BLaER1 treated with 17β-estradiol and CSF1 and Interleukin-3, amounts not matched to agents 10 nM and 100 nM (cell line): ENCODE data around the gene TMEM63B.
A peak's percentile ranks its signal among the peaks of the same experiment; 100 is the strongest.
"Not testable (repeated sequence)": the region's sequence is repeated elsewhere in the genome, so short reads cannot be mapped to it uniquely, and the experiment has no call there.

Experiments
- H3K27ac ChIP-seq, 11 experiments: shearing (Covaris generic); formaldehyde crosslinking; 2 replicates each; pipeline ENCODE4 v1.8.1; 2022
- H3K27me3 ChIP-seq, 11 experiments: shearing (Covaris generic); formaldehyde crosslinking; 2 replicates each; pipeline ENCODE4 v1.8.1; 2022
- H3K36me3 ChIP-seq, 11 experiments: shearing (Covaris generic); formaldehyde crosslinking; 2 replicates each; pipeline ENCODE4 v1.8.1; 2022
- H3K4me1 ChIP-seq, 10 experiments: shearing (Covaris generic); formaldehyde crosslinking; 2 replicates each; pipeline ENCODE4 v1.8.1; 2022
- H3K4me2 ChIP-seq, 11 experiments: shearing (Covaris generic); formaldehyde crosslinking; 2 replicates each; pipeline ENCODE4 v1.8.1; 2022
- H3K4me3 ChIP-seq, 10 experiments: shearing (Covaris generic); formaldehyde crosslinking; 2 replicates each; pipeline ENCODE4 v1.8.1; 2022
- H3K9ac ChIP-seq, 11 experiments: shearing (Covaris generic); formaldehyde crosslinking; 2 replicates each; pipeline ENCODE4 v1.8.1; 2022
- H3K9me3 ChIP-seq, 11 experiments: shearing (Covaris generic); formaldehyde crosslinking; replicated peaks in 1 of 11; 2 replicates each; pipeline ENCODE4 v1.8.1; 2022
- H4K20me1 ChIP-seq, 11 experiments: shearing (Covaris generic); formaldehyde crosslinking; 2 replicates each; pipeline ENCODE4 v1.8.1; 2022
- Cebpa-rat ChIP-seq, 11 experiments: shearing (Covaris generic); IDR thresholded peaks; 2 replicates each; pipeline ENCODE4 v1.8.1; 2022

Gene TMEM63B

GRCh38 chr6:44084231-44085014 lies 42.9 kb upstream of the TMEM63B start:
- H3K36me3 ChIP-seq, result peaks cover 0 to 11% (median 6%) of the 10 kb centered on the region in 11 experiments; a peak in 10 of 22 replicates
- H3K9me3 ChIP-seq, result no peaks in the 10 kb centered on the region
- H3K27ac ChIP-seq, result peak overlapping the region in 8 of 11 experiments; percentile 47 to 74 (median 64); a peak in 14 of 22 replicates
- peak overlapping the region in 7 of 11 experiments; percentile 2 to 62 (median 51); a peak in 8 of 22 replicates for H3K9ac ChIP-seq
- TF ChIP-seq Cebpa-rat (IDR thresholded peaks at IDR 0.05), result no peak
- no peaks in the 10 kb centered on the region for H3K27me3 ChIP-seq
- H3K4me3 ChIP-seq, result no peak overlapping the region; a peak in 2 of 20 replicates
- peak overlapping the region; percentile 2 to 97 (median 85); a peak in 21 of 22 replicates for H3K4me2 ChIP-seq
- peaks cover 58 to 94% (median 89%) of the 10 kb centered on the region in 10 experiments for H3K4me1 ChIP-seq
- H4K20me1 ChIP-seq, result peaks cover 0 to 15% (median 0%) of the 10 kb centered on the region in 11 experiments; a peak in 2 of 22 replicates

DNA sequence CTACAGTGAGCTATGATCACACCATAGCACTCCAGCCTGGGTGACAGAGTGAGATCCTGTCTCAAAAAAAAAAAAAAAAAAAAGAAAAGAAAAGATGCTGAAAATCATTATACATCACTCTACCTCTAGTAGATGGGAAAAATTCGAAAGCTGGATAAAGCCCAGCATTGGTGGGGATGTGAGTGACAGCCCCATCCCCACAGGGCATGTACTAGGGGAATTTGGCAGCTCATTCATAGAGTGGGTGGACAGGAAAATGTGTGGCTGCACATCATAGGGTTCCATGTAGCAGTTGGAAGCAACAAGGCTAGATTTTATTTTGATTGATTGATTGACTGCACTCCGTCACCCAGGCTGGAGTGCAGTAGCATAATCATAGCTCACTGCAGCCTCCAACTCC lies 42.1 kb upstream of the TMEM63B start:
- no peak for TF ChIP-seq Cebpa-rat (IDR thresholded peaks at IDR 0.05)
- H3K27ac ChIP-seq, result peak overlapping the region in 6 of 11 experiments; percentile 54 to 74 (median 66); a peak in 7 of 22 replicates
- H4K20me1 ChIP-seq, result peaks cover 0 to 23% (median 0%) of the 10 kb centered on the region in 11 experiments; a peak in 2 of 22 replicates
- H3K9ac ChIP-seq, result peak overlapping the region in 3 of 11 experiments; percentile 2 to 62 (median 53); a peak in 2 of 22 replicates
- no peak overlapping the region for H3K4me3 ChIP-seq
- H3K36me3 ChIP-seq, result peaks cover 0 to 19% (median 10%) of the 10 kb centered on the region in 11 experiments; a peak in 10 of 22 replicates
- H3K27me3 ChIP-seq, result no peaks in the 10 kb centered on the region
- peak overlapping the region in 8 of 11 experiments; percentile 63 to 97 (median 90); a peak in 16 of 22 replicates for H3K4me2 ChIP-seq
- no peaks in the 10 kb centered on the region for H3K9me3 ChIP-seq
- H3K4me1 ChIP-seq, result peaks cover 50 to 86% (median 81%) of the 10 kb centered on the region in 10 experiments

DNA sequence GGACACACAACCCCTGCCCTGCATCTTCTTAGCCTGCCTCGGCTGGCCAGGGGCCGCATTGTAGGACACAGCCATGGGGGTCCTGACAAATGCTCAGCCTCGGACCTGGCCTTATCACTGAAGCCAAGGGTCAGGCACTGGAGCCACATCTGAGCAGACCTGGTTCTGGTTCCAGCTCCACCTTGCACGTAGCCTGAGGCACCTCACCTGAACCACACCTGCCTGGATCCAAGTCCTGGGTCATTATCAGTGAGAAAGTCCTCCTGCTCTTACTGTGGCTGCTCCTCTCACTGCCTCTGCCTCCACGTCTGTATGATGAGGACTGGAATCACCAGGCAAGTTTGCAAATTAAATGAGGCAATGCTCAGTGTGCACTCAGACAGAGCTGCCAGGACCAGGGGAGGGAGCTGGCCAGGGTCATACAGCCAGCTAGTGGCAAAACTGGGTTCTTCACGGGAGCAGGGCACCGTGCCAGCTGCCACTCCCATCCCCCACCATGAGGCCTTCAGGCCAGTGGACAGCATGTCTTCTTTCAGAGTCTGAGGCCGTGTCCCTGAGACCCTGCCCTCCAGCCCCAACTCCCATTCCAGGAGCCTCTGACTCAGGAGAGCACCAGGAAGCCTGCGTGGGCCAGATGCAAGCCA lies 40.3 kb upstream of the TMEM63B start:
- Histone ChIP-seq H3K4me1 (peaks cover 34 to 67% (median 63%) of the 10 kb centered on the region in 10 experiments), H3K9me3 (no peaks in the 10 kb centered on the region), H3K9ac (peak overlapping the region in 5 of 11 experiments; percentile 5 to 48 (median 32); a peak in 7 of 22 replicates), H3K27ac (peak overlapping the region in 3 of 11 experiments; percentile 4 to 30 (median 4); a peak in 2 of 22 replicates), H4K20me1 (peaks cover 0 to 30% (median 0%) of the 10 kb centered on the region in 11 experiments; a peak in 4 of 22 replicates), H3K4me3 (no peak overlapping the region; a peak in 1 of 20 replicates), H3K4me2 (peak overlapping the region in 9 of 11 experiments; percentile 4 to 97 (median 85); a peak in 15 of 22 replicates), H3K36me3 (peaks cover 2 to 26% (median 10%) of the 10 kb centered on the region in 11 experiments; a peak in 12 of 22 replicates), H3K27me3 (no peaks in the 10 kb centered on the region)
- TF ChIP-seq Cebpa-rat (IDR thresholded peaks at IDR 0.05), result no peak

GRCh38 chr6:44087623-44088022 lies 39.7 kb upstream of the TMEM63B start:
- Histone ChIP-seq H3K9me3 (no peaks in the 10 kb centered on the region), H3K4me3 (no peak overlapping the region), H3K27ac (peak overlapping the region in 3 of 11 experiments; percentile 4 to 30 (median 4); a peak in 3 of 22 replicates), H3K36me3 (peaks cover 5 to 29% (median 13%) of the 10 kb centered on the region in 11 experiments; a peak in 12 of 22 replicates), H4K20me1 (peaks cover 0 to 34% (median 0%) of the 10 kb centered on the region in 11 experiments; a peak in 4 of 22 replicates), H3K9ac (peak overlapping the region in 6 of 11 experiments; percentile 5 to 48 (median 34); a peak in 8 of 22 replicates), H3K4me2 (peak overlapping the region in 9 of 11 experiments; percentile 4 to 97 (median 85); a peak in 15 of 22 replicates), H3K27me3 (no peaks in the 10 kb centered on the region), H3K4me1 (peaks cover 30 to 62% (median 57%) of the 10 kb centered on the region in 10 experiments)
- no peak for TF ChIP-seq Cebpa-rat (IDR thresholded peaks at IDR 0.05)

DNA sequence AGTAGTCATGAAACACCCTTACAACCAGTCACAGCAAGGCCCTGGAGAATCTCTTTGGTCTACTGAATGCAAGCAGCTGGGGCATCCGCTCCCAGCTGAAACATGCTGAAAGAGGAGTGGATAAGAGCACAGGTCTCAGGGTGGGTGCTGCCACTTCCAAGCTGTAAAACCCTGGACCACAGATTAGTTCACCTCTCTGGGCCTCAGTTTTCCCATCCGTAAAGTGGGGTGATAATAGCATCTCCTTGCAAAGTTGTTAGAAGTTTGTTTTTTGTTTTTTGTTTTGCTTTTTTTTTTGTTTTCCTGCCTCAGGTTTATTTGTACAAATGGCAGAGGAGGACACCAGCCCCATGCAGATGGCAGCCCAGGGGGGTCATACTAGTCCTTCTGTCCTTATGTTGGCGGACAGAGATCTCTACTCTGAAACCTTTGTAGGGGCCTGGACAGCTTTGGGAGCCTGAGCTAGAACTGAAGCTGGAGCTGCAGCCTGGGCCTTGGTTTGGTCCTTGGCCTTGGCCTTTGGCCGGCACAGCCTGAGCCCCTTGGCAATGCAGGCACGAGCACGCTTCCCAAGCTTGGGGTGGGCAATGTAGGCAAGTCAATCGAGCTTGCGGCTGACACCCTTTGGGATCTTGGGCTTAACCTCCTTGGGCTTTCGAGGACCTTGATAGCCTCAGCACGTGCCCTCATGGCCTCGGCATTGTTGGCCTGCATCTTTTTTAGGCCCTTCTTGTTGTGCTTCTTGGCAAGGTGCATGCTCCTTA lies 38.3 kb upstream of the TMEM63B start:
- H3K4me3 ChIP-seq, result no peak overlapping the region
- H3K27me3 ChIP-seq, result no peaks in the 10 kb centered on the region
- peaks cover 0 to 37% (median 0%) of the 10 kb centered on the region in 11 experiments; a peak in 5 of 22 replicates for H4K20me1 ChIP-seq
- H3K9ac ChIP-seq, result 0 out of 22 replicates have a peak overlapping the region, but pooled peaks of 1 of the 11 experiments have one; percentile 1
- TF ChIP-seq Cebpa-rat (IDR thresholded peaks at IDR 0.05), result no peak
- peaks cover 5 to 37% (median 16%) of the 10 kb centered on the region in 11 experiments; a peak in 14 of 22 replicates for H3K36me3 ChIP-seq
- no peaks in the 10 kb centered on the region for H3K9me3 ChIP-seq
- peaks cover 16 to 48% (median 43%) of the 10 kb centered on the region in 10 experiments for H3K4me1 ChIP-seq
- no peak overlapping the region for H3K4me2 ChIP-seq
- no peak overlapping the region for H3K27ac ChIP-seq

DNA sequence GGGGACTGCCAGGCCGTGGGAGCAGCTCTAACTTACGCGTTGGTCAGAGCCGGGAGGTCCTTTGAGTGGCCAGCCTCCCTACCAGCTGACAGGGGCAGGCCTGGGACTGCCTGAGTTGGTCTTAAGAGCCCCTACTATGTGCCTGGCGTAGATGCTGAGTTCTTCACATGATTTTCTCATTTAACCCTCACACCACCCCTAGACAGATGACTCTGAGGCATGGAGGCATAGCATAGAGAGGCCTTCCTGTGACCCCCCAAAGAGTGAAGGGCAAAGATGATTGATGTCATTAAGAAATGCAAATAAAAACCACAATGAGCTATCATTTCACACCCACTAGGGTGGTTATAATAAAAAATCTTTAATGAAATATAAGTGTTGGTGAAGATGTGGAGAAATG lies 36.9 kb upstream of the TMEM63B start:
- no peak overlapping the region for H3K27ac ChIP-seq
- H3K4me2 ChIP-seq, result no peak overlapping the region
- no peak overlapping the region for H3K4me3 ChIP-seq
- no peaks in the 10 kb centered on the region for H3K9me3 ChIP-seq
- peaks cover 5 to 52% (median 23%) of the 10 kb centered on the region in 11 experiments; a peak in 15 of 22 replicates for H3K36me3 ChIP-seq
- 0 out of 22 replicates have a peak overlapping the region, but pooled peaks of 1 of the 11 experiments have one; percentile 15 for H3K9ac ChIP-seq
- peaks cover 7 to 33% (median 29%) of the 10 kb centered on the region in 10 experiments; a peak in 18 of 20 replicates for H3K4me1 ChIP-seq
- H4K20me1 ChIP-seq, result peaks cover 0 to 41% (median 0%) of the 10 kb centered on the region in 11 experiments; a peak in 6 of 22 replicates
- no peaks in the 10 kb centered on the region for H3K27me3 ChIP-seq
- TF ChIP-seq Cebpa-rat (IDR thresholded peaks at IDR 0.05), result no peak

GRCh38 chr6:44091356-44091755 lies 36.0 kb upstream of the TMEM63B start:
- H3K36me3 ChIP-seq, result peaks cover 5 to 55% (median 23%) of the 10 kb centered on the region in 11 experiments; a peak in 15 of 22 replicates
- H3K9ac ChIP-seq, H3K27ac ChIP-seq, H3K27me3 ChIP-seq, H3K9me3 ChIP-seq, H3K4me2 ChIP-seq, H3K4me3 ChIP-seq: not testable (repeated sequence)
- peaks cover under 1 to 28% (median 21%) of the 10 kb centered on the region in 10 experiments; a peak in 16 of 20 replicates for H3K4me1 ChIP-seq
- peaks cover 0 to 46% (median 4%) of the 10 kb centered on the region in 11 experiments; a peak in 16 of 22 replicates for H4K20me1 ChIP-seq
